HL-60/S4 treated with retinoic acid at 250 ng/mL for 4 days and 3 days (cell line): Measurements from ENCODE around the gene TANGO2.

Experiments used
- in situ Hi-C: fragments of 300-500 bp; cut with MboI; formaldehyde crosslinking; loops from 2 replicates; pipeline ENCODE4 v1.7.0; 2022; ENCODE audit warnings: low sequenced_read_pairs

TANGO2 gene

DNA sequence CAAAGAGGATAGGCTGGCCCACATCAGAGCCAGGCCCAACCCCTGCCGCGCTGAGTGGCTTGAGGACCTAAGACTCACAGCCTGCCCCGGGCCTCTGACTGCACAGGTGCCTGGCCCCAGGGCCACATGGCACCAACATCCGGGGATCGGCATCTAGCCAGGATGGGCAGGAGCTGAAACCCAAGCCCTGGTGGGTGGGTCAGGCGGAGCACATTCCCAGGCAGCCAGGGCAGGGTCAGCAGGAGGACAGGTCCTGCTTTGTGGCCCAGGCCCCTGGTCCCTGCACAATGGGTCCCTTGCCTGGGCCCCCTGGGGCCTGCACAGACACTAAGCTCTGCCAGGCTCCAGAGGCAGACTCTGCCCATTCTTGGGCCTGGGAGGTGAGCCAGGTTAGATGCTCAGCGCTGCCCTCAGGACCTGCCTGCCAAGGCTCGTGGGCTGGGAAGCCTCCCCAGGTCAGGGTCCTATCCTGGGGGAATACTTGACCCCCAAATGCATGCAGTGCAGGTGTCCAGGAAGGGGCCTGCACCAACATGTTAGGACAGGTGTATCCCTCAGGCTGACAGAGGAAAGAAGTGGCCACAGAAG lies 37.8 kb upstream of the TANGO2 start:
- in situ Hi-C loops = no loop called here

DNA sequence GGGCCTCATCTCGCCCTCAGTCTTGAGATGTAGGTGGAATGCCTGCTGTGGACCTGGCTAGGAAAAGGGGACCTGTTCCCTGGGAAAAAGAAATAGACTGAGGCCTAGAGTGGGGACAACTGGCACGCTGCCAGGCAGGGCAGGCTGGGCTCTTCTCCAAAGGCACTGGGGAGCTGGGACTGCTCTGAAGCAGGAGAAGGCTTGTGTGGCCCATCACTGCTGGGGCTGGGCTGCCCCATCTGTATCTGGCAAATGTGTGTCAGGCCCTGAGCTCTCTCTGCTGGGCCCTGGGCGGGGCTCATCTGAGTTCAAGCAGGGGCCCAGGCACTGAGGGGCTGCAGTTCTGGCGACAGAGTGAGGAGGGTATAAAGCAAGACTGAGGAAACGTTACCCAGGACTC lies 37.2 kb upstream of the TANGO2 start:
- in situ Hi-C loops = no loop called here

DNA sequence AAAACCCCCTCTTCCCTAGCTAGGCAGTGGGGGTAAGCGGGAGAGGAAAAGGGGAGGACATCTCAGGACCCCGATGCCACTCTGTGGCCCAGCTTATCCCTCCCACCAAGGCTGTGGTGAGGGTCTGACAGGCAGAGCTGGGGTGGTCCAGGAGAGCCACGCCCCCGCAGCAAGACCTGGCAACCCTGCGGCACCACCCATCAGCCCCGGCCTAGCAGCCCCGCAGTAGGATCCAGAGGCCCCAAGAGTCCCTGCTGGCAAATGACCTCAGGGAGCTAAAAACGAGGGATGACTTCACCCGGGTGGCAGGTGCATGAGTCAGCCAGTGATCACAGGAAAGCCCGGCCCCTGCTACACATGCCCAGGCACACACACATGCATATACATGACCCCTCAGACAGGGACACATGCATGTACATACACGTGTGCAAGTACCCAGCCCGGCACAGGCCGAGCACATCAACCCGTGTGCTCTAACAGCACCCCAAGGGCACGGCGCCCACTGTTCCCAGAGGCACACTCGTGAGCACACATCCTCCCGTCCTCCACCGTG lies 36.6 kb upstream of the TANGO2 start:
- in situ Hi-C loops = no loop called here

DNA sequence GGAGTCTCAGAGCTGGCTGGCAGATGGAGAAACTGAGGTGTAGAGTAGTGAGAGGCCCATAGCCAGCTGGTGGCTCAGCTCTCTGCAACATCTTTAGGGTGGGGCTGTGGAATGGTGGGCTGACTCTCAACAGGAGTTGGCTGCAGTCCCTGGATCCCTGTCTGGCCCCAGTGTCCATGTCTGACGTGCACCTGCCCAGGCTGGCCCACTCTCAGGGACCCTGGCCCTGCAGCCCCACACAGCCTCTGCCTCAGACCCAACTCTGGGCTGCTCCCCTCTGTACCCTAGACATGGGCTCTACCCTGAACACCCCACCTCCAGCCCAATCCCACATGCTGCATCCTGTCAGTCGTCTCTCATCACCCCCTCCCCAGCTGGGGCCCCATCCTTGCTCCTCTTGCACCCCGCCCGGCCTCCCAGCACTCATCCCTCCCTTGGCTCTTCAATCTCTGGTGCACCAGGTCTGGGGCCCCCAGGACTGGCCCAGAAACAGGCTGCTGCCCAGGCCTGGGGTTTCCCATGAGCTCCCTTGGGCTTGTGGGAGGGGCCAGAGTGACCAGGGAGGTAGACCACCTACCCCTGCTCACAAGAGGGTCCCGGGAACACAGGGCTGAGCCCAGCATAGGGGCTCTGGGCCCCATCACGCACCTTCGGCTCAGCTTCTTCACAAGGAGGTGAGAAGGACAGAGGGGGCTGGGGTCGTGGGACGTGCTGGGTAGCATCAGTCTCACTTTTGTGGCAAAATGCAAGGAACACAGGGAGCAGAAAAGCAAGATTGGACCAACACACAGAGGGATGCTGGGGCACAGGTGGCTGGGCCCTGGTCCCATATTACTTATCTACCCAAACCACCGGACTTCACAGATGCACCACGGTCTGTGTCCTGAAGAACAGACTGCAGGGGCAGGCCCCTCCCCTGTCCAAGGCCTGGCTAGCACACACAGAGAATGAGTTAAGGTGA lies 35.8 kb upstream of the TANGO2 start:
- in situ Hi-C loops = no loop called here

DNA sequence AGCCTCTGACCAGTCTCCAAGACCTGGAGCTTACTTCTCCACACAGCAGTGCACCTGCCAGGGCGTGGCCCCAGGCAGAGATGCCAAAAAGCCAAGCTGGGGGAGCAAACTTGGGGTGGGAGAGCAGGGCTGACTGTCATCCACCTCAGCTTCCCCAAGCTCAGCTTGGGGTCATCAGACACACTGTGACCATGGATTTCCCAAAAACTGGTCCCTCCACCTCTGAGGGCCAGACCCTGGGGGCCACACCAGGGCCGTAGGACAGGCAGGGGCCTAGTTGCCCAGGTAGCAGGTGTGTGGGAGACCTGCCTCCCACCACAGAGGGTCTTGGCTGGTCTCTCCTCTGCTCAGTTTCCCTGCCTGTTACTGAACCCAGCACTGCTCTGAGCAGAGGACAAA lies 34.9 kb upstream of the TANGO2 start:
- in situ Hi-C loops = no loop called here

DNA sequence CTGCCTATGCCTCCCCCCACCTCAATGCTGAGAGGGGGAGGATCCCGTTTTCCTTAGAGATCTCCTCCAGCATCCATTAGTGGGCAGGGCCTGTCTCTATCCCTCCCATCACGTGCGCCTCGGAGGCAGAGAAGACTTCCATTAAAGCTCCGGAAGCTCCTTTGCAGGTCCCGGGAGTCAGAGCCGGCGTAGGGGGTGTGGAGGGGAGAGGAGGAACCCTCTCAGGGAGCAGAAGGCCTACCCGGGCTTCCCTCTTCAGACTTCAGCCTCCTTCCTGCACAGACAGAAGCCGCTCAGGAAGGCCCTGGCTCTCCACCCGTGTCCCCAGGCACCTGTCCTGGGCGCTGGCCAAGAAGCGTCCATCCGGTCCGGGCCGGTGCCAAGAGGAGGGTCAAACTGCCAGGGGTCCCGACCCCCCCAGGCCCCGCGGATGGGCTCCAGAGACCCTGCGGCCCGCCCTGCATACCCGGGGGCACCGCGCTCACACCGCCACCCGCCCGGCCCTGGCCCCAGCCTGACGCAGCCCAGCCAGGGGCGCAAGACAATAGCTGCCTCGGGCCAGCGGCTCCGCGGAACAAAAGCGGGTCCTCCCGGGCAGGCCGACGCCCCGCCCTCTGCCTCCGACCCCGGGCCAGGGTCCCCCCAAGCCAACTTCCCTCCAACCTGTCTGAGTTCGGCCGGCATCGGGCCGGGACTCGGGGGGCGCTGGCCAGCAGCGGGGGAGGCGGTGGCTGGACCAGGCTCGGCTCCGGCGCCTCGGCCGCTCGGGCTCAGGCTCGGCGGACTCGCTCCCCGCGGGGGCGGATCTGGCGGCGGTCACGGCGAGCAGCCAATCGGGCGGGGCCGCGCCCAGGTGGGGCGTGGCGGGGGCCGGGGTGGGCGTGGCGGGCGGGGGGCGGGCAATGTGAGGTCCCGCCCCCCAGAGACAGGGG lies 34.2 kb upstream of the TANGO2 start:
- in situ Hi-C loops = no loop called here

DNA sequence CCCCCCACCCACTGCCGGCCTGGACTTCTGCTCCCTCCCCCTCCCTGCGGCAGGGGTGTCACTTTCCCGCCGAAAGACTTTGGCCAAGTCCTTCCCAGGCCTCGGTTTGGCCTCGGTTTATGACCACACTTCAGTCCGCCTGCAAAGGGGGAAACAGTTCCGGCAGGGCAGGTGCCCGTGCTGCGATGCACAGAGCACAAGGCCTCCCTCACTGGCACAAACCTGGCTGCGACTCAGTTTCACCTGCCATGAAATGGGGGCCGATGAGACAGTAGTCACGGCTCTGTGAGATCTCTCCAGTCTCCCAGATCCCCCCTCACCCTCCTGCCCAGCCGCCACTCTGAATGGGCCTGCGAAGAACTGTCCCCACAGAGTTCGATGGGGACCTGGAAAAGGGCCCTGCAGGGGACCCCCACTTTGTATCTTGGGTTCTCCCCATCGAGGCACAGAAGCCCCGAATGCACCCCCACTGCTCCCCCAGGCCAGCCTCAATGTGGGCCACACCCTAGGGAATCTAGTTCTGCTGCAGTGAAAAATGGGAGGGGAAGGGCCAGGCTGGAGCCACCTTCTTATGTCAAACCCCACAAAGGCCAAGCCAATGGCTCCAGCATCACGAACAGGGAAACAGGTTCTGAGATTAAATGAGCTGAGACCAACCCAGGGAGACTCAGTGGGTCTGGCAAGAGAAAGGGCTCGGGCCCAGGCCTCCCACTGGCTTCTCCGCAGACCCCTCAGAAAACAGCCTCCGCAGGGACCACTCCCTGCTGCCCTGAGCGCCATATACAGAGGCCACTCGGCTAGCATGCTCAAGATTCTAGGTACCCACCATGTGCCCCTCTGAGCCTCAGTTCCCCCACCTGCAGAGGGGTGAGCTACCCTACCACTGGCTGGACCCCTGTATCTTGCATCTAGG lies 33.3 kb upstream of the TANGO2 start:
- in situ Hi-C loops = no loop called here

DNA sequence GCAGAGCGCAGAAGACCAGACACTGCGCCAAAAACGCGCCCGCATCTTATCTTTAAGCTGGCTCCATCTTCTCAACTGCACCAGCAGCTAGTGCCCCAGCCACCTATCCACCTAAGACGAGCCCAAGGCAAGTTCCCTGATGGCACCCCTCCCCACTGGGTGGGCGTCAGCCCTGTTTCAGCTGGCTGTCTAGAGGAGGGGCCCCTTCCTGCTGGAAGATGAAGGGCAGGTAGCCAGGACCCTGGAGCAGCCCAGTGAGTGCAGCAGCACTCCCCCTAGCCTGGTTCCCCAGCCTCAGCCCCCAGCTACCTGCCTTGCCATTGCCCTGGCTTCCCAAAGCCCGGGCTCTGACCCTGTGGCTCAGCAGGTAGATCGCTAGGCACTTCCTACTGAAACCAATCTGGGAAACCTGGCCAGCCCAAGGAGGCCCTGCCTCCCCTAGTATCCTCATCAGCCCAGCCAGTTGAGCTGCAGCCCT lies 32.5 kb upstream of the TANGO2 start:
- in situ Hi-C loops = no loop called here

DNA sequence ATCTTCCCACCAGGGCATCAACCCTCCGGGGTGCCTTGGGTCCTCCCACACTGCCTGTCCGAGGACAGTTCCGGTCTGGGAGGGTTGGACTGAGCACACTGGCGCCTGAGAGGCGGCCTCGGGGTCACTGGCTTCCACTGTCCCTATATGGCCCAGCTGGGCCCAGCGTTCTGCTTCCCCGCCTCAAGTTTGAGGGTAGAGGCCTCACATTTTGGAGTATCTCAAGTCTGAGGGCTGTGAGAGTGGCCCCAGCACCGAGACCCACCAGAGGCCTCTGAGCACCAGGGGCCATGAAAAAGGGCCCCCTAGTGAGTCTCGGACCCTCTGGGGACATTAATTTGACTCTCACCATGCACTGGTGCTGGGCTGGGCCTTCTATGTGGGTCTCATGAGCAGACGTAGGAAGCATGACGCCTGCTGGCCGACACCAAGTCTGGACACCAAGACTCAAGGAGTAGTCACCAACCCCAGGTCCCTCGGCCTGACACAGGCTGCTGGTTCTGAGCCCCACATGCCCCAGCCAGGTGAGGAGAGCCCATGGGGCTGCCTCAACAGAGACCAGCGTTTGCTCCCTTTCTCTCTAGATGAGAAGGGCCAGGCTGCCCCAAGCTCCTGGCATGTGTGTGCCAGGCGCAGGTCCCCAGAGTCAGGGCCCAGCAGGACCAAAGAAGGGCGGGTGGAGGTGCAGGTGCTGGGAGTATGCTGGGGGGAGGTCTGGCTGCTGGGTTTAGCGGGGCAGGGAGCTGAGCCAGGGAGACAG lies 31.8 kb upstream of the TANGO2 start:
- in situ Hi-C loops = no loop called here

DNA sequence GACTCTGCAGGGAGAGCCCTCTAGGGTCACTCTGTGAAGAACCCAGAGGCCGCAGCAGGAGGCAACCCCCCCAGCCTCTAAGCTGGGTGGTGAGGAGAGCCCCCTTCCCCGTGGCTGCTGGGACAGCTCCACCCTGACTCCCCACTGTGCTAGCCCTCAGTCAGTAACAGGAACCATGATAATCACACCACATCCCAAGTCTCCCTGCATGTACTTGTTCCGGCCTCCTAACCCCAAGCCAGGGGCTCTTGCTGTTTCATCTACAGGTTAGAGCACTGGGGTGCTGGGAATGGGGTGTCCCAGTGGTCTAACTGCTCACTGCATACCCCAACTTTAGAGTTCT lies 31.2 kb upstream of the TANGO2 start:
- in situ Hi-C loops = no loop called here

DNA sequence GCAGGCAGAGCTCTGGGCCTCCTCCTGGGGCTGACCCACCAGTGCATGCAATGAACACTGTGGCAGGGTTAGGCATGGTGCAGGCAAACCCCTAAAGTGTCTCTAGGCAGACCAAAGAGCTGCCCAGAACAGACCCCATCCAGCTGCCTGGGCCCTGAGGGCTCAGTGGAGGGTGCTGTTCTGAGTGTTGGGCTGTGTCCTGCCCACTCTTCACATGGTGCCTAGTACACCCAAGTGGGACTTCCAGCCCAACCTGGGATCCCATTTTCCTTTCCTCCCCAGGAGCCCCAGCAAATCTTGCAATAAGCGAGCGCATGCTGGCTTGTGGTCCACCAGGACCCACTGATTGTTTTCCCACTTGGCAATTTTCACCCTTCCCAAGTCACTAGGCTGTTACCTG lies 30.7 kb upstream of the TANGO2 start:
- in situ Hi-C loops = no loop called here

DNA sequence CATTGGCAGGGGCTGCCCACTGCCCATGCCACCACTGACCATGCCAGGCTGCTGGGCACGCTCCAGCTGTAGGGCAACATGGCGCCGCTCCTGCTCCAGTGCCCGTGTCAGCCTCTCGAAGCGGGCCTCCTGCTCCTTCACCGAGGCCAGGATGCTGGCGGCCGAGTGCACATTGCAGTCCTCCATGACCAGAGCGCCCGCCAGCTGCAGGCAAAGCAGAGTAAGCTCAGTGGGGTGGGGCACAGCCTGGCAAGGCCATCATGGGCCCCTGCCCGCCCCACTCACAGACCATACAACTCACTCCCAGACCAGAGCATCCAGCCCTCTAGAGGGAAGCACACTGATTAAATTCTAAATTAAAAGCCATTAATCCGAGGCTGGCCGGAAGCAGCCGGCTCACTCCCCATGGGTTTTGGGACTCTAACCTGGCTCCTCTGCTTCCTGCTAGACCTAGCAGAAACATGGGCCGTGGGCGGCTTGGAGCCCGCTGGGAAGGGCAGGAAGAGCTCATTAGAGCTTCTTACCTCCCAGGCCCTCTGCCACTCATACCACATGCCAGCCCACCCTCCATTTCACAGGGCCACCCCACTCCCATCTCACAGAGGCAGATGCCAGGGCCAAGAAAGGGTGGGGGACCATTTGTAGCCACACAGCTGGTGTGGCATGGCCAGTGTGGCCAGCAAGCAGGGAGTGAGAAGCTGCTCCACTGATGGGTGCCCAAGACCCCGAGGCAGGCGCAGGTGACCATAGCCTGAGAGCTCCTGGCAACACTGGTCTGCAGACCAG lies 30.1 kb upstream of the TANGO2 start:
- in situ Hi-C loops = no loop called here

DNA sequence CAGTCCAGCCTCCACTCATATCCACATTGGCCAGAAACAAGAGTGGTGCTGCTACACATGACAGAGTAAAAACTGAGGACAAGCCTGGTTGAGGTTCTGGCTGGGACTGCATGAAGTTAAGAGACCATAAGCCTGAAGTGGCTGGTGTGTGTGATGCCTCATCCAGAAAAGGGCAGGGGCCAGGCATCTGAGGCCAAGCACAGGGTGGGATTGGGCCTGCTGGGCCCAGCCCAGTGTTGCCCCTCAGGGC lies 29.6 kb upstream of the TANGO2 start:
- in situ Hi-C loops = no loop called here

DNA sequence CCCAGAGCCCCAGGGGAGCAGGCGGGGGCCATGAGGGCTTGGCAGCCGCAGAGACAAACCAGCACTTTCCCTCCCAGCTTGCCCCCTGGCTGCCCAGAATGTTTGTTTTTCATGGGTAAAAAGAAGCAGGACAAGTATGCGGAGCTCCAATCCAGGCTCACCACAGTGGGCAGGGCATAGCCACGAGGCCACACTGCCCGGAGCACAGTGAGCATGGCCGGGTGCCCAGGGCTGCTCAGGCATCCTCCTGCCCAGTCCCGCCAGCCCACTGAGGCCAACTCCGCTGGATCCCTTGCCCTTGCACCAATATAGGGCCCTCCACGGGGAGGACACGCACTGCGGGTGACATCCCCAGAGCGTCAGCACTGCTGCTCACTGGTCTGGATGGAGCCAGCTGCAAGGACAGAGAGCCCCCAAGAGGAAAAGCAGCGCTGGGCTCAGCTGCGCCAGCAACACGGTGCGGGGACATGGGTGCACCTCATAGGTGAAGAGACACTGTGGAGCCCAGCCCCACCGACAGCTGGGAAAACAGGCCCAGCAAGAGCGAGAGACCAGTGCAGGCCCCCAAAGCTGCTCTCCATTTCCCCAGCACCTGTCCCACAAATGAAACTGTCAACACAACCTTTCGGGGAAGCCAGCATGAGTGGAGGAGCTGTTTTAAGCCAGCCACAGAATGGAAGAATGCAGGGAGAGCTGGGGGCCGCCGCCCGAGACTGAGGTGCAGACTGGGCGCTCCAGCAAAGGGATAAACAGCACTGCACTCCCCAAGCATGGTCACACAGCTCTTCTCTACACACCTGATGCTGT lies 29.1 kb upstream of the TANGO2 start:
- in situ Hi-C loops = no loop called here

DNA sequence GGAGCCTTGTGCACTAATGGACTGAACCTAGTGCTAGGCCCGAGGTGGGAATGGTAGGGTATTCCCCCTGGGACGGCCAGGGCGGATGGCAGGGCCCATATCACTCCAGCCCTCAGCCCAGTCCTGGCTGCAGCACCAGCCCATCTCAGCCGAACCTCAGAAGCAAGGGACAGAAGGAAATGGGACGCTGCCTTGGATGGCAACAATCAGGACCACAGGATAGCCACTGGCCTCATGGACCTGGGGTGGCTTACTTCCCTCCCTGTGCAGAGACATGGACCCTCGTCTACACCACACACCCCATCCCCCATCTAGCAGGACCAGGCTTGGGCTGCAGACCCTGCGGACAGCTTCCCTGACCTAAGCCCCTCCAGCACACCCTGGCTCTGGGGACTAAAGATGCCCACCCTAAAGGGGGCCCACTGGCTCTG lies 28.4 kb upstream of the TANGO2 start:
- in situ Hi-C loops = no loop called here

DNA sequence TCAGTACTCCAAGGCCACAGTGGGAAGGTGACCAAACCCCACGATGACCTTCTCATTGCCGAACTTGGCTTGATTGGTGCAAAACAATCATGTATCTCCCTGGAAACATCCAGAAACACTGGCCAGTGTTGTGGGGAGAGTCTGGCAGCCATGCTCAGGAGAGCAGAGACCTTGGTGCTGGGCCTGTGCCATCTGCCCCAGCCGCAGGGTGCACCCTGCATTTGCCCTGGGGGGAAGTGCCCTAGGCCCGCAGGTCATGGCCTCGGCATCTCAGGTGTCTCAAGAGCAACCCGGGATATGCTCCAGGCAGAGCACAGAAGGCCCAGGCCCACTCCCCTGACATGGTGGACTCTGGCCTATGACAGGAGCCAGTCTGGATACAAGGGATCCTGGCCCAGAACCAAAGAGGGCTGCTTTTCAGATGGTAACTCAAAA lies 28.0 kb upstream of the TANGO2 start:
- in situ Hi-C loops = no loop called here

DNA sequence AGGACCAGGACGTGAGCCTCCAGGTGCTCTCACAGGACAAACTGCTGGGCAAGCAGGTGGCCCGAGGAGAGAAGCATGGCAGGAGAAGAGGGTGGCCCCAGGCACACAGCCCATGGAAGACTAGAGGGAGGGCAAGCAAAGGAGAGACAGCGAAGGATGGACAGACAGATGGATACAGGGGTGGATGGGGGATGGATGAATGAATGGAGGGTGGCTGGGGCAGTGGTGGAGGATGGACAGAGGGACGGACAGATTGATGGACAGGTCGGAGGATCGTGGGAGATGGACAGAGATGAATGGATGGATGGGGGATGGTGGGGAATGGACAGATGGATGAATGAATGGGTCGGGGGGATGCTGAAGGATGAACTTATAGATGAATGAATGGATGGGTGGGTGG lies 27.0 kb upstream of the TANGO2 start:
- in situ Hi-C loops = no loop called here
